Stimulated activated CD4-positive, alpha-beta T cell treated with anti-CD3 and anti-CD28 coated beads, Interleukin-4, amount 100 ng/mL, for 48 hours (primary cell): ENCODE data around the gene EFEMP2.
A peak's percentile ranks its signal among the peaks of the same experiment; 100 is the strongest.

Source experiments
- DNase-seq, 2 donors: peaks; one replicate each; pipeline ENCODE4 v3.0.0-alpha.2; 2020; ENCODE audit warnings: low read depth in 2 of 2

The EFEMP2 gene

GRCh38 chr11:65866509-65867283 is 5.9 kb downstream of the EFEMP2 start:
- no peak for DNase-seq

DNA sequence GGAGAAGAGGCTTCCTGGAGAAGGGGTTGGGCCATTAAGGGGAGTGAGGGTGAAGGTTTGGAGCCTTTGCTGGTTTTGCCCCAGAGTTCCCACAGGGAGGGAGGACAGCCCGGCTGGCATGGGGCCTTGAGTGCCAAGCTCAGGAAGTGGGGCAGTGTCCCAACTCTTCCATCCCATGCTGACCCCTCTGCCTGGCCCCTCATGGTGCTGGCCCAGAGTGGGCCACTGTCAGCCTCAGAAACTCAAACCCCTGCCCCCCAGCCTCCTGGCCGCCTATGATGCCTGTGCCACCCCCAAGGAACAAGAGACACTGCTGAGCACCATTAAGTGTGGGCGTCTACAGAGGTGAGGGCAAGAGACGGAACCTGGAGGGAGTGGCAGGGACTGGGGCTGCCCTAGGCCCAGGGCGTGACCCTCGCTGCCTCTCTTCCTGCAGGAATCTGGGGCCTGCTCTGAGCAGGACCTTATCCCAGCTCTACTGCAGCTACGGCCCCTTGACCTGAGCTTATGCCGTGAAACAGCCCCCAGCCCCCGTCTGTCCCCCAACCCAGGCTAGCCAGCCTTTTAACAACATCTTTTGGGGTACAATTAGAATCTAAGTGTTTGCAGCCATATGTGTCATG is 6.9 kb downstream of the EFEMP2 start:
- no peak for DNase-seq

DNA sequence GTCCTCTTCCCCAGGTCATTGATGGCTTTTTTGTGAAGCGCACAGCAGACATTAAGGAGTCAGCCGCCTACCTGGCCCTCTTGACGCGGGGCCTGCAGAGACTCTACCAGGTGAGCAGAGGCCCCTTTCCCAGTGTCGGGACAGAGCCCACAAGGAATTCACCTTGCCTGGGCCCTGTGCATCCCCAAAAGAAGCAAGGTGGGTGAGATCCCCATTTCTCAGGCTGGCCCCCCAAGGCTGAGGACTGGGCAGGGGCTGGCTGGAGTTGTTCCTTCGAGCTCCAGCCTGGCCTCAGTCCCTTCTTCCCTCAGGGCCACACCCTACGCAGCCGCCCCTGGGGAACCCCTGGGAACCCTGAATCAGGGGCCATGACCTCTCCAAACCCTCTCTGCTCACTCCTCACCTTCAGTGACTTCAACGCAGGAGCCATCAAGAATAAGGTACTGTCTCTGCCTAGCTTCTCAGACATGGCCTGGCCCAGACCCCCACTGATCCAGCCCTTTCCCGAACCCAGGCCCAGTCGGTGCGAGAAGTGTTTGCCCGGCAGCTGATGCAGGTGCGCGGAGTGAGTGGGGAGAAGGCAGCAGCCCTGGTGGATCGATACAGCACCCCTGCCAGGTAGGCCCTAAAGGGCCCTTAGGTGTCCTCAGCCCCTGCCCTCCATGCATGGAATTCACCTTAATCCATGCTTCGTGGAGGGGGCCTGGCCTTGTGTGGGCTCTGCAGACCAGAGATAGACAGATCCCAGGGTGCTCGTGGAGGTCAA is 7.7 kb downstream of the EFEMP2 start:
- DNase-seq: no peak

- no peak for DNase-seq
Observed at GRCh38 chr11:65863889-65864705, 8.5 kb downstream of the EFEMP2 start.

GRCh38 chr11:65862941-65863888 is 9.4 kb downstream of the EFEMP2 start:
- DNase-seq: no peak

GRCh38 chr11:65862191-65862735 is 10.3 kb downstream of the EFEMP2 start:
- DNase-seq: no peak

DNA sequence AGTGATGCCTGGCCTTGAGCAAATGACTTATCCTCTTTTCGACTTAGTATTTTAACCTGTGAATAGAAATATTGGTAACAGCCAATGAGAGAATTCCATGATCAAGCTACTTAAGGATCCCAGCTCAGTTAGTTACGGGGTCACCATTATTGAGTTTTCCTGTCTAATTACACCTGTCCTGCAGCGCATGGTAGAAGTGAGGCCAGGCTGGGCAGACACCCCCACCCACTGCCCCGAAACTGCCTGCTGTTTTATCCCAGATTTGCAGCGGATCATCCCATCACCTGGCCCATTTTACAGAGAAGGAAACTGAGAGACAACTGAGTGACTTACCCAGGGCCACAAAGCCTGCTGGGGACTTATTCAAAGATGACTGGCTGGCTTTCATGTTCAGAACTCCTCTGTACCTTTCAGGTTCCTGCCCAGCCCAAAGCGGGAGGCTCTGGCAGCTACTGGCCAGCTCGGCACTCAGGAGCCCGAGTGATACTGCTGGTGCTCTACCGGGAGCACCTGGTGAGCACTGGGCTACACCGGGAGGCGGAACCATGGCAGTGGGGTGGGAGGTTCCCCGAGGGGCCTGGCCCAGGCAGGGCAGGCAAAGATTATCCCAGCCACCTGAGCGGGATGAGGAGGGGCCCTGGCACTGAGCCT is 10.9 kb downstream of the EFEMP2 start:
- DNase-seq: no peak

DNA sequence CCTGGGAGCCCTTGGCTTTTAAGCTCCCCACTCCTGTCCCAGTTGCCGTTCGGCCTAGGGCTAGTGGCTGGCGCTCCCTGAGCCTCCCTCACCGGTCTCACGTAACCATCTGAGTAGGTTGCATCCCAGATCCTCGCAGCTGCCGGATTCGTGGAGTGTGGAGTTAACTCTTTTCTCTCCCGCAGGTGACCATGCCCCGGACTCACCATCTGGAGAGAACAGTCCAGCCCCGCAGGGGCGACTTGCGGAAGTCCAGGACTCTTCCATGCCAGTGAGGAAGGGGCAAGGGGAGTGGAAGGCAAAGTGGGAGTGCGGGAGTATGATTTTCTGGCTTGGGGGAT is 11.5 kb downstream of the EFEMP2 start:
- no peak for DNase-seq

DNA sequence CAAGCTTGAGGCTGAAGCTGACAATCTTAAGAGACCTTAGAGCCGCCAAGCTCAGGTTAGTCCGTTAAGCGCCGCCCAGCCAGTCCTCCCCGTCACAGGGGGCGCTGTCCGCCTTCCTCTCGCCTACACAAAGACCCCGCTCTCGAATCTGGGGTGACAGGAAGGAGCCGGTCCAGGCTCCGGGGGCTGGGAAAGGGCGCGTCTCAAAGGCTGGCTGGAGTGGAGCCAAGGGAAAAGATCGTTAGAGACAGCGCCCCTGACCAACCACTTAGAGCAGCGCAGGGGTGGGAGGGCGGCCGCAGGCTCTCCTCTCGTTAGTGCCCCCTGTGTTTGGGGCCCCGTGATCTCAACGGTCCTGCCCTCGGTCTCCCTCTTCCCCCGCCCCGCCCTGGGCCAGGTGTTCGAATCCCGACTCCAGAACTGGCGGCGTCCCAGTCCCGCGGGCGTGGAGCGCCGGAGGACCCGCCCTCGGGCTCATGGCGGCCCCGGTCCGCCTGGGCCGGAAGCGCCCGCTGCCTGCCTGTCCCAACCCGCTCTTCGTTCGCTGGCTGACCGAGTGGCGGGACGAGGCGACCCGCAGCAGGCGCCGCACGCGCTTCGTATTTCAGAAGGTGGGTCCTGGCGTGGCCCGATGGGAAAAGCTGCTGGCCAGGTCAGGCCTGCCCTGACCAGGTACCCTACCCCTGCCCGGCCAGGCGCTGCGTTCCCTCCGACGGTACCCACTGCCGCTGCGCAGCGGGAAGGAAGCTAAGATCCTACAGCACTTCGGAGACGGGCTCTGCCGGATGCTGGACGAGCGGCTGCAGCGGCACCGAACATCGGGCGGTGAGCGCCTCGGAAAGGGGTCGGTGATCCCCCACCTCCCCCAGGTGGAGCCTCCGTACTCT is 12.1 kb downstream of the EFEMP2 start, which contains the start of gene MUS81:
Gene MUS81, plus strand, starts transcription at position 156 of the 887 bp plus-strand sequence. Its CDS starts 321 bp downstream, at position 477.
- DNase-seq: peak; percentile 94 to 95

DNA sequence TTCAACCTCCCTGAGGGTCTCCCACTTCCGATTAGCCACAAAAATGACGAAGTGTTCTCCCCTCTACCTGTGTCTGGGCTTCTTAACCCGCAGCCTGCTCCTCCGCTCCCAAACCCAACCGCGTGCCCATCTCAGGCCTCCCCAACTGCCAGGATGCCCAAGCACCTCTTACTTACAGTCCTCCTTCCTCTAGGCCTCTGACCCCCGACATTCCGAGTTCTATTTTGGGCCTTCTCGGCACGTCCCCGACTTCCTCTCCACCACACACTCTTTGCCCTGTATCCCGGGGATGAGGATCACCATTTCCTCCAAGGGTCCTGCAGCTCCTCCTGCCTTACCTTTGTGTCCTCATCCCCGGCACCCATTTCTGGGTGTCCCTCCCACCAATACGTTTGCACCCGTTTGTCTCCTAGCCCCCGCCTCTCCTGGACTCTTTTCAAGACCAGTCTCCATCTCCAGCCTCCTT is 12.8 kb downstream of the EFEMP2 start:
- DNase-seq: peak in 1 of 2 donors; percentile 41

GRCh38 chr11:65859095-65859811 is 13.3 kb downstream of the EFEMP2 start:
- peak; percentile 97 to 99 for DNase-seq

GRCh38 chr11:65858681-65859087 is 13.9 kb downstream of the EFEMP2 start:
- no peak for DNase-seq

DNA sequence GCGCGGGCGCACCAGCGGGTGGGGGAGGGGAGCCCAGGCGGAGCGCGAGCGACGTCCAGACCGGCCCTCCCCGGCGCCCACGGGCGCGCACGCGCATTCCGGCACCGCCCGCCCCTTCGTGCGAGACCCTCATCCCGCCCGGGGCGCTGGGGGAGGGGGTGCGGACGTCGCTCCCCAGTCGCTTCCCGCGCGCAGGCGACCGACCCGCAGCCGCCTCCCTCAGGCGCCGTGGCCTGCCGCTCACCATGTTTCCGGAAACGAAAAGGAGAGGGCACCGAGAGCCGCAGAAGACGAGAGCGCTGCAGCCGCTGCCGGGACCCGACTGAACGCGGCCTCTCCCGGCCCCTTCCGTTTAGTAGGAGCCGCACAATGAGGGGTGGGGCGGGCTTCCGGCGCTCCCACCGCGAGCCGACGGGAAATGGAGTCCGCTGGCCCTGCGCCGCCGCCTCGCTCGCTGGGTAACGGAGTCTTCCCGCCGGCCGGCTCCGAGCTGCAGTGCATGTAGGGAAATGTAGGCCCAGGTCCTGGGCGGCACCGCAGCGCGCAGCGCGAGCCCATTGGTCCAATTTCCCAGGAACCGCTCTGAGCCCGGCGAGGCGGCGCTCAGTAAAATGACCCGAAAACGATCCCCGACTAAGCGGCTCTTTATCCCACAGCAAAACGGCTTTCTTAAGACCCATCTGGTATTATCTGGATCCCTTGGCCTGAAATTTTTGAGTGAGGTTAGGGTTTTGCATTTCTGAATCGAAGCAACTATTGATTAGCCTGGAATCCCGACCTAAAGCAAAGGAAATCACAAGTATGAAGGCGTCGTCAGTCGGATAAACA is 14.5 kb downstream of the EFEMP2 start, which contains the start of gene CFL1:
Gene CFL1, minus strand, starts transcription at position 328 of the 828 bp plus-strand sequence. Its CDS starts 81 bp downstream, at position 247.
- DNase-seq: peak; percentile 95 to 97

DNA sequence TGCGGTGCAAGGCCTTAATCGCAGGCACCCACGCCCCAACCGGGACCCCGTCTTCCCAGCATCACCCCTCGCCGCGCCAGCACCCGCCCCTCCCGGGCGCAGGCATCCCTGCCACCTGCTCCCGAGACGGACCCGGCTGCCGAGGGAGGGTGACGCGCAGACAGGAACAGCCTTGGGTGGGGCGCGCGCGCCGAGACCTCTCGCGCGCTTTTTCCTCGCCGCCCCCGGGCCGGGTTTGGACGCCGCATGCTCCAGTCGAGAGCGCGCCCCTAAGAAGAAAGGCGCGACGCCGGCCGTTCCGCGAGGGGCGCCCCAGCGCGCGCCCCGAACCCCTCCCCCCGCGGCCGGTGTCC is 15.1 kb downstream of the EFEMP2 start:
- DNase-seq: peak in 1 of 2 donors; percentile 54

DNA sequence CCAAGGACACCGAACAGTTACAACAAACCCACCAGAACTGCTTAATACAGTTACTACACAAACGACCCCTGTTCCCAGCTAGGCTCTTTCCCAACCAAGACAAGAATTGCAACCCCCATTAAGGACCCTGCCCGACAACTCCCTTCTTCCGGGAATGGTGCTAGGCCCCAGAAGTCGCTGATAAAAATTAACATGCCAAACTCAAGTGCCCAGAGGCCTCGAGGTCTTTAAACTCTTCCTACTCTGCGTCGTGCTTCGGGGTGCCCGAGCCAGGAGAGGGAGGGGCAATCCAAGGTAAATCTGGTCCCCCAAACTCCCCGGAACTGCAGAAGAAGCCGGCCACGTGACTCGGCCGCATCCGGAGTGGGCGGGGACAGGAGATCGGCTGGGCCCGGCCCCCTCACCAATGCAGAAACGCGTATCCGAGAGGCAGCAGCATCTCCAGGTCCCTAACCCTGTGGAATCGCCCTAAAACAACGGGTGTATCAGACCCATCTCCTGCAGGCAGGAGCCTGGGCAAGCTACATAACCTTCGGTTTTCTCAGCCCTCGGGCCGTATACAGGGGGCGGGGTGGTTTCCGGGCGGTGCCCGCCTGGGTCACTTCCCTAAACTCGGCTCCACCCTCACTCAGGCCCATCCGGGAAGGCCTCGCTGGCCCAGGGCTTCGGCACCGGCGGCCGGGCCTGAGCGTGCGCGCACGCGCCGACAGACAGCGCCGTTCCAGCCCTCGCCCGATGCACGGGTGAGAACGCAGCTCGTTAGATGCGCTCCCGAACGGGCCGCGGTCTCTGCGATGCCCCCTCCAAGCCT is 15.7 kb downstream of the EFEMP2 start:
- peak; percentile 75 to 82 for DNase-seq

DNA sequence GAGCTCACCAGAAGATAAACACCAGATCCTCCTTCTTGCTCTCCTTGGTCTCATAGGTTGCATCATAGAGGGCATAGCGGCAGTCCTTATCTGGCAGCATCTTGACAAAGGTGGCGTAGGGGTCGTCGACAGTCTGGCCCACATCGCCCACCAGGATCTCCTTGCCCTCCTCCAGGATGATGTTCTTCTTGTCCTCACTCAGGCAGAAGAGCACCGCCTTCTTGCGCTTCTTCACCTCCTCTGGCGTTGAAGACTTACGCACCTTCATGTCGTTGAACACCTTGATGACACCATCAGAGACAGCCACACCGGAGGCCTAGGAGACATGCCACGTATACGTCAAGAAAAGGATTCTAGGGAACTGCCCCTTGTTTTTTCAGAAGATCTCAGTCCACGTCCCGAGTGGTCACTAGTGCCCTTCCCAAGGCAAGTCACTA is 16.7 kb downstream of the EFEMP2 start:
- DNase-seq: no peak
